ENCODE measurements around the gene KCNA5. TPM values are rescaled to one million over a fixed set of nuclear protein-coding genes. Genes with fewer than 3 reads are reported as not detected.

KCNA5 gene
- total and polyA plus RNA-seq, 9 of the 15 experiments (the other 6 are each of a cell fraction or from before 2014, with no cell fraction given) = not detected

DNA sequence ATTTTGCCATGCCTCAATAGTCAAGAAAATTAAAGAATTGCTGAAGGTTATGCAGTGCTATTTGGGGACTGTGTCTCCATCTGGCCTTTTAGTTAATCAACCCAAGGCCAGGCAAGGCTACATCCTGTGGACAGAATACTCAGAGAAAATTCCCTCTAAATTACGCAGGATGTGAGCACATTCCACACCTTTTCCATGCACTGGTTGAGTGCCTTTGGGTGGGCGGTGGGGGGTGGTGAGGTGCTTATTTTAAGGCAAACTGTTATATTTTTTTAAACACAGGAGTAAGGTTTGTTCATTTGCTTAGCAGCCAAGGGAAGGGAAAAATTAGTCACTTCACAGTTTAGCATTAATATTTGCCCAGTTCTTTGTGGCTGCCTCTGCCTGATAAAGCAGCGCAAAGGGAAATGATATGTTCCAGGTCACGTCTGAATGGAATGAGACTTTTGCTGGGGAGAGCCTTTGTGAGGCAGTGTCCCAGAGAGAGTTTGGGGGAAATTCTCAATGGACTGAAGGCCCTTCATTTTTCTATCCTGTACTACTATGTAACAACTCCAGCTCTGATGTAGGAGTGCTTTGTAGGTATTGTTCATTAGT, 17.2 kb upstream of the KCNA5 start:
- ChIA-PET CTCF (ENCODE audit: low intra/inter-chr PET ratio) (no interaction called here), POLR2A (no interaction called here)
- DNase-seq (ENCODE audit: extremely low read depth in 1 of 4, low spot score in 3 of 4) (no peak), ATAC-seq (no peak), FAIRE-seq (no peak)
- Histone ChIP-seq H4K20me1 (replicated peaks; ENCODE audit: control insufficient read depth, insufficient read depth, low read length) (no peaks in the 10 kb centered on the region; the same call in 1 of the 2 replicates), H3K27ac (ENCODE audit: extremely low read depth, low read depth, low read length) (no peak overlapping the region), H3K27me3 (ENCODE audit: control insufficient read depth in 2 of 2, insufficient read depth in 2 of 2, low read length in 2 of 2) (peaks cover 0 to 3% of the 10 kb centered on the region in 2 experiments; a peak in 2 of 5 replicates), H3K36me3 (ENCODE audit: control insufficient read depth, insufficient read depth, low read length) (no peaks in the 10 kb centered on the region), H3K9me1 (ENCODE audit: control insufficient read depth, insufficient read depth, low read length) (no peaks in the 10 kb centered on the region), H3K9ac (ENCODE audit: insufficient read depth in 1 of 2, low read depth in 2 of 2, low read length in 2 of 2) (no peak overlapping the region), H3K4me3 (no peak overlapping the region), H3K9me3 (replicated peaks; ENCODE audit: control insufficient read depth, insufficient read depth, low read depth, low read length) (no peaks in the 10 kb centered on the region), H2AFZ (ENCODE audit: low read depth, low read length) (no peak overlapping the region), H3K4me1 (replicated peaks in 1 of 2; ENCODE audit: control insufficient read depth in 2 of 2, insufficient read depth in 2 of 2, low read length in 2 of 2) (no peaks in the 10 kb centered on the region), H3K79me2 (ENCODE audit: control insufficient read depth, insufficient read depth, low read length) (no peaks in the 10 kb centered on the region), H3K4me2 (ENCODE audit: insufficient read depth, low read length) (no peak overlapping the region)
- TF ChIP-seq RFX1 (IDR thresholded peaks at IDR 0.05) (no peak), MTA1 (IDR thresholded peaks at IDR 0.05; ENCODE audit: borderline replicate concordance) (no peak), PRMT5 (CRISPR knock-in tag; IDR thresholded peaks at IDR 0.05) (no peak), NFE2 (IDR thresholded peaks at IDR 0.05; ENCODE audit: low read depth) (no peak), HDGF (IDR thresholded peaks at IDR 0.05) (no peak), RBM34 (IDR thresholded peaks at IDR 0.05; ENCODE audit: borderline replicate concordance, insufficient read depth, low read length) (no peak), ZNF140 (CRISPR knock-in tag; IDR thresholded peaks at IDR 0.05) (no peak), TSC22D4 (tag; IDR thresholded peaks at IDR 0.05) (no peak), ZNF174 (CRISPR knock-in tag; IDR thresholded peaks at IDR 0.05) (no peak), SOX6 (IDR thresholded peaks at IDR 0.05) (no peak), ZNF12 (CRISPR knock-in tag; IDR thresholded peaks at IDR 0.05) (no peak)
- 2% methylated on average over 4 of the region's 4 CpGs for WGBS (ENCODE audit: insufficient coverage, low coverage, missing lambda C conversion rate)
- intact Hi-C loops (cut with micrococcal nuclease) (no loop called here), in situ Hi-C loops (cut with MboI) (no loop called here)
- no TSS peak for BruUV-seq (replicated peaks)
